Measurements from ENCODE around the gene HIRA.

Gene HIRA

DNA sequence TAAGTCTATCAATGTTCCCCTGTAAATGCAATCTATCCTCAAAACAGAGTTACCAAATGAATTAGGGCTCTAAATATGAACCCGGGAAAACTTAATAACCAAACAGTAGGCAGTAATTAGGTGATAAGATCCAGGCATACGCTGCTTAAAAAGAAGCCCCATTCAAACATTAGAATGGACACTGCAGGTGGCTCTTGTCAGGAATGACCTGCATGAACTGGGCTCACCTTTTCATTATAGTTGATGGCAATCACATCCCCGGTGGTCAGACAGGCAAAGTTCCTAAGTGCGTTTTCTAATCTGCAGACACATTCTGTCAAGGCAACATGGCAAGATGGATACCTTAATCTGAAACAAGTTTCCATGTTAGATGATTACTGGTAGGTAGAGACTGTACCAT is 33.4 kb upstream of the HIRA start:
- no peak for DNase-seq
- H3K36me3 ChIP-seq, result peaks cover 54% of the 10 kb centered on the region

DNA sequence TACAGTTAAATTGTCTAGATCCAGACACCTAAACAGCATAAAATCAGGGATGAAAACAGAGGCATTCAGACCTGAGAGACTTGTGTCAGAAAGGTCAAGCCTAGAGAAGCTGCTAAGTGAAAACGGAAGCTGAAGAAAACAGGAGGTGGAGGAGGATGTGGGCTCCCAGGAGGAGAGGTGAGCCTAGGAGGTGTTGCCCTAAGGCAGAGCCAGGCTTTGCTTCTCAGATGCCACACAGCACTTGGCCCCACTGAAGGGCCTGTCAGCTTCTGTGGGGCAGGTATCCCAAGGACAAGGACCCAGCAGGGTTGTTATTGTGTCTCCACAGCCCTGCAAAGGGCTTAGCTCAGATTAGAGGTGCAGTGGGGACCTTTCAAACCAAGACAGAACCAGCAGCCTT is 33.0 kb upstream of the HIRA start:
- Histone ChIP-seq H3K9me3 (no peaks in the 10 kb centered on the region), H3K27me3 (no peaks in the 10 kb centered on the region), H3K4me1 (no peaks in the 10 kb centered on the region; the same call in 1 of the 2 replicates), H3K36me3 (peaks cover 50% of the 10 kb centered on the region), H3K4me3 (ENCODE audit: low read depth, low read length) (no peak overlapping the region)
- DNase-seq, result no peak
- TF ChIP-seq, protein P1, sequence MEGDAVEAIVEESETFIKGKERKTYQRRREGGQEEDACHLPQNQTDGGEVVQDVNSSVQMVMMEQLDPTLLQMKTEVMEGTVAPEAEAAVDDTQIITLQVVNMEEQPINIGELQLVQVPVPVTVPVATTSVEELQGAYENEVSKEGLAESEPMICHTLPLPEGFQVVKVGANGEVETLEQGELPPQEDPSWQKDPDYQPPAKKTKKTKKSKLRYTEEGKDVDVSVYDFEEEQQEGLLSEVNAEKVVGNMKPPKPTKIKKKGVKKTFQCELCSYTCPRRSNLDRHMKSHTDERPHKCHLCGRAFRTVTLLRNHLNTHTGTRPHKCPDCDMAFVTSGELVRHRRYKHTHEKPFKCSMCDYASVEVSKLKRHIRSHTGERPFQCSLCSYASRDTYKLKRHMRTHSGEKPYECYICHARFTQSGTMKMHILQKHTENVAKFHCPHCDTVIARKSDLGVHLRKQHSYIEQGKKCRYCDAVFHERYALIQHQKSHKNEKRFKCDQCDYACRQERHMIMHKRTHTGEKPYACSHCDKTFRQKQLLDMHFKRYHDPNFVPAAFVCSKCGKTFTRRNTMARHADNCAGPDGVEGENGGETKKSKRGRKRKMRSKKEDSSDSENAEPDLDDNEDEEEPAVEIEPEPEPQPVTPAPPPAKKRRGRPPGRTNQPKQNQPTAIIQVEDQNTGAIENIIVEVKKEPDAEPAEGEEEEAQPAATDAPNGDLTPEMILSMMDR (IDR thresholded peaks at IDR 0.05; ENCODE audit: low read depth, low read length), result no peak

More for the DNA sequence above, 33.4 kb upstream of the HIRA start:
- no peaks in the 10 kb centered on the region for H3K27me3 ChIP-seq
- no peaks in the 10 kb centered on the region for H3K9me3 ChIP-seq
- H3K4me1 ChIP-seq, result no peaks in the 10 kb centered on the region; the same call in 1 of the 2 replicates
- no peak overlapping the region for H3K4me3 ChIP-seq (ENCODE audit: low read depth, low read length)
- TF ChIP-seq, protein P1 (IDR thresholded peaks at IDR 0.05; ENCODE audit: low read depth, low read length), result no peak

DNA sequence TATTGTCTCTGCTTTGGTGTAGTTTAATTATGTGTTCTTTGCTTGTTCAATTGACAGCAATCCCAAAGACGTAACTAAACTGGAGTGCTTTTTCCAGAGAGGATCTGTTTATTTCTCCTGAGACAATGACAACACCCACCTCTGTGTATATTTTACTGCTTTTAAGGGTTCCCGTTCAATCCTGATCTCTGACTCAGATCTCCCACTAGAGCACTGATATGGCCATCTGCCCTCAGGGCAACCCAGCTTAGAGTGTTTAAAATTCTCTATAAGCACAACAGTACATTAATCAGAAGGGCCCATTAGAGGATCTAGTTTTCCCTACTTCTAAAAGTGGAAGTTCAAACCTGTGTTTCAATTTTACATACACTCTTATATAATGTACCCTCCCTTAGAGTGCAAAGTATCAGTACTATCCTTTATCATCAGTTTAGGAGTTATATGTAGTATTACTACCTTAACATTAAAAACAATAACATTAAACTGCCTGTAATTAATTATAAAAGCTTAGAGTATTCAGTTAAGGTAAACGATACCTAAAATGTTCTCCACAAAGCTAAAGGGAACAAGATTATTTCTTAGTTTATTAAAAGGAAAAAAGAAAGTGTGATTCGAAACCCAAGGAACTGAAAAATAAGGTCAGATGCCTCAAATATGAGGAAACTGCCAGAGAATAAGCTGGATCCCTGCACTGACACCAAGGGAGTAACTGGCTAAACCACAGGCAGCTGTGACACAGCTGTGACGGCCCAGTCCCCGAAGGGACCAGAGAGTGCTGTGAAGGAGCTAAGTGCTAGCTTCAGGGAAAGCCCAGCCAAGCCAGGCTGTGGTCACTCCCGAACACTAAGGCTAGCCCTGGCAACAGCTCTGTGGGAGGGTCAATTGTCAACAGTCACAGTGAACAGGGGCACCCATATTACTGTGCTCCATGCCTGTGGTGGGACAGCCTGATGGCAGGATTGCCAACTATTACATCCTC is 32.2 kb upstream of the HIRA start:
- peaks cover 45% of the 10 kb centered on the region for H3K36me3 ChIP-seq
- TF ChIP-seq, protein P1 (IDR thresholded peaks at IDR 0.05; ENCODE audit: low read depth, low read length), result no peak
- H3K4me3 ChIP-seq (ENCODE audit: low read depth, low read length), result no peak overlapping the region
- H3K4me1 ChIP-seq, result no peaks in the 10 kb centered on the region; the same call in 1 of the 2 replicates
- peak; percentile 16 for DNase-seq
- no peaks in the 10 kb centered on the region for H3K27me3 ChIP-seq
- no peaks in the 10 kb centered on the region for H3K9me3 ChIP-seq

DNA sequence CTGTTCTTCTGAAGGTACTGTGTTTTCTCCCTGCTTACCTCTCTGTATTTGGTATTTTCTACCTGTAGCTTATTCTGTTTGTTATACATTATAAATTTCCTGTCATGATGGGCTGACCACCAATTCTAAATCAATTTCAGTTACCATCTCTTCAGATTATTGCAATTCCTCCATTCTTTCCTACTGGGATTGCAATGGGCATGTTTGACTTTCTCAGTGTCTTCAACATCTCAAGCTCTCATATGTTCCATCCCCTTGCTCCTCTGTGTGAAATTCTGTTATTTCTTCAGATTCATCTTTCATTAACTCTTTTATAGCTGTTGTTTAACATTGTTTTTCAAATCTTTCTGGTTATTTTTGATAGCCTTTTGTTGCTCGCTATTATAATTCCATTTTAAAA is 31.5 kb upstream of the HIRA start:
- no peak overlapping the region for H3K4me3 ChIP-seq (ENCODE audit: low read depth, low read length)
- H3K27me3 ChIP-seq, result no peaks in the 10 kb centered on the region
- TF ChIP-seq, protein P1 (IDR thresholded peaks at IDR 0.05; ENCODE audit: low read depth, low read length), result no peak
- no peaks in the 10 kb centered on the region; the same call in 1 of the 2 replicates for H3K4me1 ChIP-seq
- DNase-seq, result no peak
- peaks cover 43% of the 10 kb centered on the region for H3K36me3 ChIP-seq
- H3K9me3 ChIP-seq, result no peaks in the 10 kb centered on the region

DNA sequence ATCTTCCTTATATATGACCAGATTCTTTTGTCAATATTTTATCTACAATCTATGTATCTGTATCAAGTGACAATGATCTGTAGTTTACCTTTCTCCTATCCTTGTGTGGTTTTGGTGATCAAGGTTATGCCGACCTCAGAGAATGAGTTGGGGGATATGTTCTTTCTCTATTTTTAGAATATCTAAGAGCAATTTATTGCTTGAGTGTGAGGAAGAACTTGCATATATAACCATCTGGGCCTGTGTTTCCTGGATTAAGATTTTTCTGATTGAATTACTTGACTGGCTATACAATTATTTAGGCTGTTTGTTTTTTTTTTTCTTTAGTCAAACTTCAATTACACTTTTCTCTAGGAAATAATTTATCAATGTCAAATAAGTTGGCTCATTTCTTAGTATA is 30.0 kb upstream of the HIRA start:
- H3K9me3 ChIP-seq, result no peaks in the 10 kb centered on the region
- H3K4me3 ChIP-seq (ENCODE audit: low read depth, low read length), result no peak overlapping the region
- no peaks in the 10 kb centered on the region; the same call in 1 of the 2 replicates for H3K4me1 ChIP-seq
- no peak for DNase-seq
- TF ChIP-seq, protein P1 (IDR thresholded peaks at IDR 0.05; ENCODE audit: low read depth, low read length), result no peak
- no peaks in the 10 kb centered on the region for H3K27me3 ChIP-seq
- H3K36me3 ChIP-seq, result peaks cover 38% of the 10 kb centered on the region

DNA sequence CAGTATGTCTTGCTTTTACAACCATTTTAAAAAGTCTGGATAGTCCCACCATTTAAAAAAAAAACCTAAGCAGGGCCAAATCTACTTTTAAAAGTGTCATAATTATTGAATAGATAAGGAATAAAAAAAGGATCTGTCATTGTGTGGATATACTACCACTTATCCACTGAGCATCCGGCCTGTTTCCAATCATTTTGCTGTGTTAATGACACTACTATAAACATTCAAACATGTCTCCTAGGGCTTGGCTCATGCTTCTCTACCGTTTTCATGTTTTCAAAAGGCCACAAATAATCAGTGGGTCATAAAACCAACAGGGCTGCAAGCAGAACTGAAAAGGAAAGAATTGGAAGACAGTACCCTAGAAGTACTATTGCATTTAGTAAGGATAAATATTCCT is 28.5 kb upstream of the HIRA start:
- TF ChIP-seq, protein P1 (IDR thresholded peaks at IDR 0.05; ENCODE audit: low read depth, low read length), result no peak
- Histone ChIP-seq H3K9me3 (no peaks in the 10 kb centered on the region), H3K36me3 (peaks cover 40% of the 10 kb centered on the region), H3K27me3 (no peaks in the 10 kb centered on the region), H3K4me3 (ENCODE audit: low read depth, low read length) (no peak overlapping the region), H3K4me1 (no peaks in the 10 kb centered on the region; the same call in 1 of the 2 replicates)
- no peak for DNase-seq
